GM21526 (cell line): ENCODE results near the gene CARD14.

Source experiments
- ATAC-seq: cut with Tn5 transposase; IDR thresholded peaks from one replicate; pipeline ENCODE4 v1.9.1; 2021; ENCODE audit warnings: moderate library complexity; ENCODE audit not compliant: unreplicated experiment, low FRiP score

The CARD14 gene

DNA sequence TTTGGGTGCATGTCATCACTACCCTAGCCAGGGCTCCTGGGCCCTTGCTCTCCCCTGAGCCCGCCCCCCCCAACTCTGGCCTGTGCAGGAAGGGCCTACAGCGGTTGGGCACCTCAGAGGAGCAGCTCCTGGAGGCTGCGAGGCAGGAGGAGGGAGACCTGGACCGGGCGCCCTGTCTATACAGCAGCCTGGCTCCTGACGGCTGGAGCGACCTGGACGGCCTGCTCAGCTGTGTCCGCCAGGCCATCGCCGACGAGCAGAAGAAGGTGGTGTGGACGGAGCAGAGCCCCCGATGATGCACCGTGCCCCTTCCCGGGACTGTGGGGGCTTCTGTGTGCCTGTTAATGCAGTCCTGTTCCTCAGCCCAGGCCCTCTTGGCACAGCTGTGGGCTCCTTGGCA lies 38.2 kb downstream of the CARD14 start:
- no peak for ATAC-seq

DNA sequence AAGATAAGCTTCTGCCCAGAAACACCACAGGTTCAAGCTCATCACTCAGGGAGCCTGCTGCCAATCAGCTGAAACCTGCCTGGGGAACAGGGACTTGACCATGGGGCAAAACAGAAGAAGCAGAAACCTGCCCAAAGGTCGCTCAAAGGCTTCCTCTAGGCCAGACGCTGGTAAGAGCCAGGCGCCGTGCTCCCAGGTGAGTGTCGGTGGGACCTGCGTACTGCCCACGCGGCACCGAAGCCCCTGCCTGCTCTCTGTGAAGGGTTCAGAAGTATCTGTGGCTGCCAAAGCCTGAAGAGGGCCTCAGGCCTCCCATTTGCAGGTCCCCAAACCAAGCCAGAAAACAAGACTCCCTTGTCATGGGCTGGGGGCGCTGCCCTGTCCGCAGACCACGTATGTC lies 39.9 kb downstream of the CARD14 start:
- ATAC-seq, result no peak

DNA sequence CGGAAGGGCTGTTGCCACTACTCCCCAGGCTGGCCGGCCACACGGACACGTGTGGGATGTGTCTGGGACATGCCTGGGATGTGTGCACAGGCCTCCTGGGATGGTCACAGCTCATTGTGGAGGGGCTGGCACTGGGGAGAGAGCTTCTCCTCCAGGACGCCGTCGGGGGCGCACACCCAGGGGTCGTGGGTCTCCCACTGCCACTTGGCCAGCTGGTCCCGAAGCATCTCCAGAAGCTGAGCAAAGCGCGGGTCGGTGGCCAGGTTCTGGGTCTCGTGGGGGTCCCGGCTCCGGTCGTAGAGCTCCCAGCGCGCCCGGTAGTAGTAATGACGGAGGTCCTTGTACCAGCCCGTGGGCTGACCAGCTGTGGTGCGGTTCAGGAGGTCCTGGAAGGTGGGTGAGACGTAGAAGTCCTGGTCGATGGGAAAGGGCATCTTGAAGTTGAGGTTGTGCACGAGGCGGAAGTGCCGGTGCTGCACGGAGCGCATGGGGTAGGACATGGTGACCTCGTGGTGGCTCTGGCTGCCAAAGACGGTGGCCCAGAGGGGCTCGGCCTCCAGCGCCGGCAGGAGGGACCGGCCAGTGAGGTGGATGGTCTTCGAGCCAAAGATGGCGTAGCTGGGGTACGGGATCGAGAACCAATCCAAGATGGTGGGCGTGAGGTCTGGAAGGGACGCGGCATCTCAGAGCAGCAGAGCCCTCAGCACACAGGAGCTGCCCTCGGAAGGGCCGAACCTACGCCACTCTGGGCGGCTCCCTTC lies 40.7 kb downstream of the CARD14 start:
- ATAC-seq, result no peak

DNA sequence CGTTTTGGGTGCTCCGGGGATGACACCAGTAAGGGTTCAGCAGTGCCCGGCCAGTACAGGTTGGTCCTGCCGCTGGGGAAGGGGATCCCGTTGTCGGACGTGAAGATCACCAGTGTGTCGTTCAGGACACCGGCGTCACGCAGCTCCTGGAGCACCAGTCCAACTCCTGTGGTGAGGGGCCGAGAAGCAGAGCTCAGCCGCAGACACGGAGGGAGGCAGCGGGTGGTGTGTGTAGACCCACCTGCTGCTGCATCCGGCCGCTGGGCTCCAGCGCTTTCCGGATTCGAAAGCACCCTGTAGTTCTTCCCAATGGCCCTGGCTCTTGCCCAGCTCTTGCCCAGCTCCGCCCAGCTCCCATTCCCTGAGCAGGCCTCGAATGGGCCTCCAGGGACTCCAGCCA lies 42.3 kb downstream of the CARD14 start:
- no peak for ATAC-seq

DNA sequence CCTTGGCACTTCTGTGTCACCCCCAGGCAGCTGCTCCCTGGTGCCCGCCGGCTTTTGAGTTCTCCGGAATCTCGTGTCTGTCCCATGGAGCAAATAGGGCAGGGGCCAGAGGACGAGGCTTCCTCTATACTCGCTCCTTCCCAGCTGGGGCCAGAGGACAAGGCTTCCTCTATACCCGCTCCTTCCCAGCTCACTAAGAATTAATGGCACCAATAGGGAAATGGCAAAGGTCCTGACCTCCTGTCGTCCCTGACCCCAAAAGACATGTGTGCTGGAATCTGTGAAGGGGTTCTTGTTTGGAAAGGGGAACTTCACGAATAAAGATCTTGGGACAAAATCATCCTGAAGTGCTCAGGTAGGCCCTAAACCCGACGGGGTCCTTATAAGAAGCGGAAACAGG lies 42.7 kb downstream of the CARD14 start:
- no peak for ATAC-seq

DNA sequence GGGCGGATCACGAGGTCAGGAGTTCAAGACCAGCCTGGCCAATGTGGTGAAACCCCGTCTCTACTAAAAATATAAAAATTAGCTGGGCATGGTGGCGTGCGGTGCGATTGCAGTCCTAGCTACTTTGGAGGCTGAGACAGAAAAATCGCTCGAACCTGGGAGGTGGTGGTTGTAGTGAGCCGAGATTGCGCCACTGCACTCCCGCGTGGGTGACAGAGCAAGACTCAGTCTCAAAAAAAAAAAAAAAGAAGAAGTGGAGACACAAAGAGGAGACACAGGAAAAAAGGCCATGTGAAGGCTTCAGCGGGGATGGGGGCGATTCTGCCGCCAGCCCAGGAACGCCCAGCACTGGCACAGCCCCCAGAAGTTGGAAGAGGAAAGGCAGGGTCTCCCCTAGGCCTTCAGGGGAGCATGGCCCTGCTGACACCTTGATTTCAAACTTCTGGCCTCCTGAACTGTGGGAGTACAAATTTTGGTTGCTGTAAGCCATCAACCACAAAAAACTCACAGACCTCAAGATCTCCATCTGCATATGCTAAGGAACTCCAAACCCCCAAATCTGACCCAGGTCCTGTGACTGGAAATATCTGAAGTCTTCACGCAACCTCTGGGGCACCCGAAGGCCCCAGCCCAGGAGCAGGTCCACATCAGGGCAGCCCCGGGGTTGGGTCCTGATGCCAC lies 43.3 kb downstream of the CARD14 start:
- no peak for ATAC-seq

DNA sequence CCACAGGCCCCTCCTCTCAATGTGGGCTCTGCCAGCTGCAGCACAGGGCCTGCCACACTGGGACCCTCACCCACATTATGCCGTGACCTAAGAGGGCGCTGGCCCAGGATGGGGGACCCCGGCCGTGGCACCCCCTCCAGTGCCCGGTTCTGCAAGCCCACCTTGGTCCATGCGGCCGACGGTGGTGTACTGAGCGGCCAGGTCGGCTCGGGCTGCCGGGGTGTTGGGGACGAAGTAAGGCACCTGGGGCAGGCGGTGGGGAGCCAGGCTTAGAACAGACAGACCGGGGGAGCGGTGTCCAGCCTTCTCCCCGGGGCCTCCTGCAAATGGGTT lies 43.8 kb downstream of the CARD14 start:
- ATAC-seq, result no peak

DNA sequence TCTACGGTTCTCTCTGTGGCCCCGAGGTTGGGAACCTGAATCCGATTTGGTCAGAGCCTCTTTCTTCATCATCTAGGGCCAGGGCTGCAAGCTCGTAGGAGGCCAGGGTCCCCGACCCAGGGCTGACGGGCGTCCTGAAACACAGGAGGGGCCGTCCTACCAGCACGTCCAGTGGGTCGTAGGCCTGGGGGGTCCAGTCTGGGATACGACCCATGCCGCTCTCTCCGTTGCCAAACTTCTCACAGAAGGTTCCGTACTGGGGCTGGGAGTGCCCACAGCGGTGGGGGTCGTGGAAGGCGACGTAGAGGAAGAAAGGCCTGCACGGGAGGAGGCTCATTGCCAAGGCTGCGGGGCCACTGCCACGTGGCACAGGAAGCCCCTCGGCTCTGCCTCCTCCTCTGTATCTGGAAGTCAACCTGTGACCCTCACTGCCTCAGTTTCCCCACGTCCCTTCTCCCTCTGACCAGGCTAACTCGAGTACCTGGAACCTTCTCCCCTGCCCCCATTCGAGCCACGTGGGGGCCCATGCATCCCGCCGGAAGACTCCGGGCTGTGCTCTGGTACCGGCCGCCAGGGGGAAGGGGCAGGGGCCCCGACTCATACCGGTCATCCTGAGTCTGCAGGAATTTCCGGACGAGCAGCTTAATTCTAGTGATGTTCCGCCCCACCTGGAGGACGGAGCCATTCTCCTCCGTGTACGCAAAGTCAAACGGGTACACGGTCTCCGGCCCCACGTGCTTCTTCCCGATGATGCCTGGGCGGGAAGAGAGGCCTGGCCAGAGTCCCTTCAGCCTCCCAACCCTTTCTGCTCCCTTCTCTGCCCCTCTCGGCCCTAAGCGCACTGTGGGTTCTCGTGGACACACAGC lies 44.4 kb downstream of the CARD14 start:
- ATAC-seq, result no peak

DNA sequence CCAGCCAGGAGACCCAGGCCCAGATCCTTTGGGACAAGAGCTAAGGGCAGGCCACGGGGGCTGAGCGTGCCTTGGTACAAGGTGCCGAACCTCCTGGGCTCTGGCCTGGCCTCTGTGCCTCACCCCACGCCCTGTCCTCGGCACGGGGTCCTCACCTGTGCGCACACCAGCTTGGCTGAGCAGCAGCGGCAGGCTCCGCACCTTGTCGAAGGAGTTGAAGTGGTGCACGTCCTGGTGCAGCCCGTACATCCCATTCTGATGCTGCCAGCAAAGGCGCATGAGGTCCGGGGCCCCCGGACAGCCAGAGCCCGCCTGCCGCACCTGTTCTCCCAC lies 45.0 kb downstream of the CARD14 start:
- ATAC-seq, result no peak

DNA sequence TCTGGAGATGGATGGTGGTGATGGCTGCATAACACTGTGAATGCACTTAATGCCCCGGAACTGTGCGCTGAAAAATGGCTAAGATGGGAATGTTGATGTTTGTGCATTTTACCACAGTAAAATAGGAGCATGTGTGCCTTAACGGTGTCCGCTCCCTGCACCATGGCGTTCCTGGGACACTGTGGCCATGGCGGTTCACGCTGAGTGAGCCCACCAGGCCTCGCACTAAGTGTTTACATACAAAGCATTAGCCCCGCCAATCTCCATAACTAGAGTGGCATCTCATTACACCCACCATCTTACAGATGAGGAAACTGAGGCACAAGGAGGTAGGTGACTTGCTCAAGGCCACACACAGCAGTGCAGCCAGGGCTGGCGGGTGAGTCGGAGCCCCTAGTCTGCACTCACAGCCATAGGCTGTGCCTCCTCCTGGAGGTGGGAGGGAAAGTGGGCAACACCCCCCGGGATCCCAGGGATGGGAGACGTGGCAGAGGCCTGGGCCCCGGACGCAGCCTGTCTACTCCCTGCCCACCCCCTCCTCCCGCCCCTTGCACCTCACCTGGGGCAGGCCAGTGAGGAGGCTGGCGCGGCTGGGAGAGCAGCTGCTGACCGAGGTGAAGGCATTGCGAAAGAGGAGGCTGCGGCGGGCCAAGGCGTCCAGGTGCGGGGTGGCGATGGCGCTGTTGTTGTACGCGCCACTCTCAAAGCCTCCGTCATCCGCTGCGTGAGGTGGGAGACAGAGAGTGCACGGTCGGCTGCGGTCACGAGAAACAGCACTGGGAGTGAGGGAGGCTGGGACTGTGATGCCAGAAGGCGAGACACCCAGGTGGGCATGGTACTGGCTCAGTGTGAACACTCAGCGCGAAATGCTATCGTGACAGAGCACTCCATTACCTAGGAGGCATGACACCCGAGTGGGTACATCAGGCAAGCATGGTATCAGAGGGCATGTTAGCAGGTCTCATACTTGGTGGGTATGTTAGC lies 46.9 kb downstream of the CARD14 start:
- ATAC-seq, result no peak

DNA sequence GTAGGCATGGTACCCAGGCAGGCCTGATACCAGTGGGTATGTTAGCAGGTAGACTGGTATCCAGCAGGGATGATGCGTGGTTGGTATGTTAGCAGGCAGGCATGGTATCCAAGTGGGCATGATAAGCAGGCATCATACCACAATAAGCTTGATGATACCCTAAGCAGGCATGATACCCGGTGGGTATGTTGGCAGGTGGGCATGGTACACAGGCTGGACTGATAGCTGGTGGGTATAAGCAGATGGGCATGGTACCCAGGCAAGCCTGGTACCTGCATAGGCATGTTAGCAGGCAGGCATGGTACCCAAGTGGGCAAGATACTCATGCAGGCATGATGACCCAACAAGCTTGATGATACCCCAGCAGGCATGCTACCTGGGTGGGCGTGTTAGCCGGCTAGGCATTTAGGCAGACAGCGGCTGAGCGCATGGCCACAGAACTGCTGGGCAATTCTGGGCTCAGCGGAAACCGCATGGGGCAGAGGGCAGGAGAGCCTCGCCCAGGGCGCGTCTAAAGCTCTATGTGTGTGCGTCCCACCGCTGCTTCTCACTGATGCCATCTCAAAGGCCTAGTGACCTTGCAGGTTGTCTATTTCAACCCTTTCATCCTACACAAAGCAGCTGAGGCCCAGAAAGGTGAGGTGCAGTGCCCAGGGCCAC lies 48.0 kb downstream of the CARD14 start:
- no peak for ATAC-seq

DNA sequence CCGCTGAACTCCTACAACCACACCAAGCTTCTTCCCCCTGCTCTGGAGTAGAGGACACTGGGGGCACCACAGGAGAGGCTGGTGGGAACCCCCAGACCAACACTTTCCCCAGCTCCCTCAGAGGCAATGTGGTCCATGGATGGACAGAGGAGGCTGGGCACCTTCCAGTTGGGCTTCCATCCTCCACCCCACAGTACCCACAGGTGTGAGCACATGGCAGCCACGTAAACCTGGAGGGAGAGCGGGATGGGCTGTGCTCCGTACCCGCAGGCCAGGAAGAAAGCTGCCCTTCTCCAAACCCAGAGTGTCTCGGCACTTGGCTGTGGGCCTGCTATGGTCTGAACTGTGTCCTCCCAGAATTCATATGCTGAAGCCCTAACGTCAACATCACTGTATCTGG lies 48.6 kb downstream of the CARD14 start:
- no peak for ATAC-seq

DNA sequence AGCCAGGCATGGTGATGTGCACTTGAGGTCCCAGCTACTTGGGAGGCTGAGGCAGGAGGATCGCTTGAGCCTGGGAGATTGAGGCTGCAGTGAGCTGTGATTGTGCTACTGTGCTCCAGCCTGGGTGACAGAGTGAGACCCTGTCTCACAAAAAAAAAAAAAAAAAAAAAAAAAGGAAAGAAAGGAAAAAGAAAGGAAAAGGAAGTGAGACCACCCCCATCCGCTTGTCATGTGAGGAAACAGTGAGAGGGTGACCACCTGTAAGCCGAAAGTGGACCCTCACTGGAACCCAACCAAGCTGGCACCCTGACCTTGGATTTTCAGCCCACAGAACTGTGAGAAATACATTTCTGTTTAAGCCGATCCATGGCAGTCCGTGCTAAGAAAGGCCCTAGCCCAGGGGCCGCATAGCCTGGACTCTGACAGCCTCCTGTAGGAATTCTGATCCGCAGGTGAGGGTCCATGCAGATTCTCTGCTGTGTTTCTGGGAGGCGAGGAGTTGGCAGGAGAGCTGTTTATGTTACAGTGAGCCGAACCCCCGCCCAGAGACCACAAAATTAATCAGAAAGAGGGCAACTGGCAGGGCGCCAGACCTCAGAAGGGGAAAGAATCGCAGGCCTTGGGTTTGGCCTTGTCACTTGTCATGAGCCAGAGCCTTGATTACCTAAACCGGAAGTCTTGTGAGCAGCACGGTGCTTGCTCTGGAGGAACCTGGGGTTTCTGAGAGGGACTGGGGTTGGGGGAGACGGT lies 49.4 kb downstream of the CARD14 start:
- ATAC-seq, result no peak

DNA sequence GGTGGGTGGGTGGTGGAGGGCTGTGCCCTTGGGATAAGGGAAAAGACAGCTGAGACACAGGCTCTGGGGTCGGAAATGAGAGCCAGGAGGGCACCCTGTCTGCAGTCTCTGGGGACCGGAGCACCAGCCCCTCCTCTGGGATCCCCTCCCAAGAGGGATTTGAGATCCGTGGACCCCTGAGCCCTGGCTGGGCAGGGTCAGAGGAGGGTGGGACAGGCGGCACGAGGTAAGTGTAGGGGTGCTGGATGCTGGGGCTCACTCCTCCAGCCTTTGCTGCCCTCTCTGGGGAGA lies 49.9 kb downstream of the CARD14 start:
- no peak for ATAC-seq

DNA sequence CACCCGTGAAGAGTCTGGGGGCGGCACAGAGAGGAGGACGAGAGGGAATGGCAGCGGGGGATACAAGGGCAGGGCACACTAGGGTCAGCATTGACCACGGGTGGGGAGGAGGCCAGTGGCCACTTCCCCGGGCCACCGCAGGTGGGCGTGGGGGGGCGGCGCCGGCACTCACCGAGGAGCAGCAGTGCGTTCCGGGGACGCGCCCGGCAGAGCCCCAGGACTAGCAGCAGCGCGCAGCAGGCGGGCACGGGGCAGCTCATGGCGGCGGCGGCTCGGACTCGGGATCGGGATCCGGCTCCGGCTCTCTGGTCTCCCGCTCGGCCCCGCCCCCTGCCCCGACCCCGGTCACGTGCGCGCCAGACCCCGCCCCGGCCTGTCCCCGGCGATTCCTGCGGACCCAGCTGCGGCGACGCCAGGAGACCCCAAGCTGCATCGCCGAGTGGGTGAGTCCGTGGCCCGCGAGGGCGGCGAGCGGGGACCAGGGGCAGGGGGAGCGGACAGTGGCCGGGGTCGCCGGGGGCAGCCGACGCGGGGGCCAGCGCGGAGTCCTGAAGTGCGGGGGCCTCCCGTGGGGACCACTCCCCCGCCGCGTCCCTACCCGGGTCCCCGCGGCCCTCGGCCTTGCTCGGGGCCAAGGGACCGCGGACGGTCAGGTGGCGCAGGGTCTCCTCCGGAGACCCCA lies 50.4 kb downstream of the CARD14 start, which contains the start of the genes SGSH and SLC26A11:
Gene SGSH, minus strand, starts transcription at position 280 of the 682 bp plus-strand sequence. Its CDS starts 20 bp downstream, at position 260.
Gene SLC26A11, plus strand, starts transcription at position 374 of the 682 bp plus-strand sequence. CDS start 1,134 bp downstream, outside the sequence.
- no peak for ATAC-seq

DNA sequence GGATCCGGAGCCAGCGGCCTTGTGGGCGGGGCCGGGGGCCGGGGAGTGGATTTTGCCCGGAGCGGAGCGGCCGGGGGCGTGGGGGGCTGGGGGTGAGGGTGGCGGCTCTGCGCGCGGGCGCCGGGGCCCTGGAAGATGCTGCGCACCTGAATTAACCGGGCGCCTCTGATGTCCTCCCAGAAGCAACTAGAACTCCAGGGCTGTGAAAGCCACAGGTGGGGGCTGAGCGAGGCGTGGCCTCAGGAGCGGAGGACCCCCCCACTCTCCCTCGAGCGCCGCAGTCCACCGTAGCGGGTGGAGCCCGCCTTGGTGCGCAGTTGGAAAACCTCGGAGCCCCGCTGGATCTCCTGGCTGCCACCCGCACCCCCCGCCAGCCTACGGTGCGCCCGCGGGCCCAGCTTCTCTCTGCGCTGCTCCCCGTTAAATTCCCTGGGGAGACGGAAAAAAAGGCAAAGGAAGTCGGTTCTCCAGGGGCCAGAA lies 50.9 kb downstream of the CARD14 start:
- no peak for ATAC-seq

DNA sequence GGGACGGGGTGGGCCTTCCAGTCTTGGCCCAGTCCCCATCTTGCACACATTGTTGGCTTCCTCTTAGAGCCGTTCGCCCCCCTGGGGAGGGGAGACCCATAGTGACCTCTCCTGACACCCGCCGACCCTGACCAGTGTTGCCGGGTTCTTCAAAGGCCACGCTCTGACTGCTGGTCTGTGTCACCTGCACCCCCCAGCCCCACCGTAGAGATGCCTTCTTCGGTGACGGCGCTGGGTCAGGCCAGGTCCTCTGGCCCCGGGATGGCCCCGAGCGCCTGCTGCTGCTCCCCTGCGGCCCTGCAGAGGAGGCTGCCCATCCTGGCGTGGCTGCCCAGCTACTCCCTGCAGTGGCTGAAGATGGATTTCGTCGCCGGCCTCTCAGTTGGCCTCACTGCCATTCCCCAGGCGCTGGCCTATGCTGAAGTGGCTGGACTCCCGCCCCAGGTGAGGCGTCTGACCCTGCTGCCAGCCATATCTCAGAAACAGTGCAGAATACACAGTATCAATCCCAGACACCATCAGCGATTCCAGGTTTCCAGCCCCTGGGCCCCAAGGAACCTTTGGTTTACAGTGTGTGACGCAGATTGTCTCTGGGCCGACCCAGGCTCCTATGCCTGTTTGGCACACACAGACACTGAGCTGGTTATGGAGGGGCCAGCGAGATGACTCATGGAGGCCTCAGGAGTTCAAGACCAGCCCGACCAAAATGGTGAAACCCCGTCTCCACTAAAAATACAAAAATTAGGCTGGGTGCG lies 51.7 kb downstream of the CARD14 start:
- no peak for ATAC-seq
